Loucy (cell line): ENCODE data around the gene ROBO1.

ENCODE experiments used
- H2AFZ ChIP-seq: fragments of 200-600 bp; sonication (generic); 2 replicates; pipeline ENCODE4 v1.6.0; 2016; ENCODE audit warnings: antibody characterized with exemption, mild to moderate bottlenecking, low read length, moderate library complexity
- H3F3A ChIP-seq: fragments of 200-600 bp; 2 replicates; pipeline ENCODE4 v1.6.0; 2016; ENCODE audit warnings: antibody characterized with exemption, low read depth, mild to moderate bottlenecking
- H3K27me3 ChIP-seq: fragments of 200-600 bp; sonication (generic); 2 replicates; pipeline ENCODE4 v1.6.1; 2014; ENCODE audit warnings: low read length, mild to moderate bottlenecking; ENCODE audit not compliant: insufficient read depth, poor library complexity, severe bottlenecking
- H3K36me3 ChIP-seq: fragments of 200-600 bp; sonication (generic); 2 replicates; pipeline ENCODE4 v1.6.1; 2016; ENCODE audit warnings: low read length; ENCODE audit not compliant: insufficient read depth
- H3K4me1 ChIP-seq: fragments of 200-600 bp; sonication (generic); 2 replicates; pipeline ENCODE4 v1.5.1; 2014; ENCODE audit warnings: low read length, mild to moderate bottlenecking; ENCODE audit not compliant: insufficient read depth, poor library complexity, severe bottlenecking
- H3K4me2 ChIP-seq: fragments of 200-600 bp; sonication (generic); 2 replicates; pipeline ENCODE4 v1.6.0; 2014; ENCODE audit warnings: antibody characterized with exemption, low read length, low read depth, mild to moderate bottlenecking; ENCODE audit not compliant: poor library complexity, severe bottlenecking
- H3K4me3 ChIP-seq: fragments of 200-600 bp; sonication (generic); 2 replicates; pipeline ENCODE4 v1.5.1; 2014; ENCODE audit warnings: low read length, mild to moderate bottlenecking, mixed read lengths; ENCODE audit not compliant: poor library complexity, severe bottlenecking
- H3K79me2 ChIP-seq: fragments of 200-600 bp; sonication (generic); 2 replicates; pipeline ENCODE4 v1.6.1; 2014; ENCODE audit warnings: low read length; ENCODE audit not compliant: insufficient read depth
- H3K9ac ChIP-seq: fragments of 200-600 bp; sonication (generic); 2 replicates; pipeline ENCODE4 v1.6.0; 2014; ENCODE audit warnings: mild to moderate bottlenecking, low read depth, low read length, moderate library complexity; ENCODE audit not compliant: poor library complexity, severe bottlenecking
- H3K9me2 ChIP-seq: fragments of 200-600 bp; sonication (generic); replicated peaks from 2 replicates; pipeline ENCODE4 v1.6.1; 2016; ENCODE audit warnings: low read depth, low read length, mixed read lengths
- H3K9me3 ChIP-seq: fragments of 200-600 bp; sonication (generic); 2 replicates; pipeline ENCODE4 v1.6.1; 2014; ENCODE audit warnings: mild to moderate bottlenecking, antibody characterized with exemption, low read length, low read depth; ENCODE audit not compliant: insufficient read depth
- H4K20me1 ChIP-seq: fragments of 200-600 bp; sonication (generic); 2 replicates; pipeline ENCODE4 v1.6.0; 2014; ENCODE audit warnings: antibody characterized with exemption, low read length, mild to moderate bottlenecking; ENCODE audit not compliant: insufficient read depth, poor library complexity, severe bottlenecking
- EZH2phosphoT487 ChIP-seq: fragments of 200-600 bp; IDR thresholded peaks from 2 replicates; pipeline ENCODE4 v1.6.1; 2018; ENCODE audit warnings: antibody characterized with exemption, mild to moderate bottlenecking, moderate library complexity, borderline replicate concordance
- TF ChIP-seq, protein P1 (sequence below): fragments of 200-600 bp; sonication (generic); conservative IDR thresholded peaks from 2 replicates; pipeline ENCODE4 v1.5.1; 2014; ENCODE audit warnings: mild to moderate bottlenecking, antibody characterized with exemption, low read length

ROBO1 gene

GRCh38 chr3:79250746-79251145, 517.1 kb downstream of the ROBO1 start:
- no peak overlapping the region for H3K4me2 ChIP-seq
- H3K4me1 ChIP-seq = no peaks in the 10 kb centered on the region
- no peak overlapping the region for H3K9ac ChIP-seq
- H3K27me3 ChIP-seq = no peaks in the 10 kb centered on the region
- H2AFZ ChIP-seq = no peak overlapping the region
- H3K9me2 ChIP-seq = no peaks in the 10 kb centered on the region
- no peak overlapping the region for H3K4me3 ChIP-seq
- no peak for TF ChIP-seq EZH2phosphoT487
- TF ChIP-seq, protein P1, sequence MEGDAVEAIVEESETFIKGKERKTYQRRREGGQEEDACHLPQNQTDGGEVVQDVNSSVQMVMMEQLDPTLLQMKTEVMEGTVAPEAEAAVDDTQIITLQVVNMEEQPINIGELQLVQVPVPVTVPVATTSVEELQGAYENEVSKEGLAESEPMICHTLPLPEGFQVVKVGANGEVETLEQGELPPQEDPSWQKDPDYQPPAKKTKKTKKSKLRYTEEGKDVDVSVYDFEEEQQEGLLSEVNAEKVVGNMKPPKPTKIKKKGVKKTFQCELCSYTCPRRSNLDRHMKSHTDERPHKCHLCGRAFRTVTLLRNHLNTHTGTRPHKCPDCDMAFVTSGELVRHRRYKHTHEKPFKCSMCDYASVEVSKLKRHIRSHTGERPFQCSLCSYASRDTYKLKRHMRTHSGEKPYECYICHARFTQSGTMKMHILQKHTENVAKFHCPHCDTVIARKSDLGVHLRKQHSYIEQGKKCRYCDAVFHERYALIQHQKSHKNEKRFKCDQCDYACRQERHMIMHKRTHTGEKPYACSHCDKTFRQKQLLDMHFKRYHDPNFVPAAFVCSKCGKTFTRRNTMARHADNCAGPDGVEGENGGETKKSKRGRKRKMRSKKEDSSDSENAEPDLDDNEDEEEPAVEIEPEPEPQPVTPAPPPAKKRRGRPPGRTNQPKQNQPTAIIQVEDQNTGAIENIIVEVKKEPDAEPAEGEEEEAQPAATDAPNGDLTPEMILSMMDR = no peak
- H4K20me1 ChIP-seq = no peaks in the 10 kb centered on the region
- H3F3A ChIP-seq = no peaks in the 10 kb centered on the region
- H3K36me3 ChIP-seq = no peaks in the 10 kb centered on the region
- no peaks in the 10 kb centered on the region for H3K79me2 ChIP-seq
- no peaks in the 10 kb centered on the region for H3K9me3 ChIP-seq

GRCh38 chr3:79249701-79250100, 518.1 kb downstream of the ROBO1 start:
- Histone ChIP-seq H3K9ac (no peak overlapping the region), H3K4me3 (no peak overlapping the region), H4K20me1 (no peaks in the 10 kb centered on the region), H3K4me1 (no peaks in the 10 kb centered on the region), H3F3A (no peaks in the 10 kb centered on the region), H3K4me2 (no peak overlapping the region), H3K9me3 (no peaks in the 10 kb centered on the region), H3K36me3 (no peaks in the 10 kb centered on the region), H3K9me2 (no peaks in the 10 kb centered on the region), H2AFZ (no peak overlapping the region), H3K27me3 (no peaks in the 10 kb centered on the region), H3K79me2 (no peaks in the 10 kb centered on the region)
- TF ChIP-seq, protein P1 = no peak
- TF ChIP-seq EZH2phosphoT487 = no peak

- Histone ChIP-seq H3K9me3 (no peaks in the 10 kb centered on the region), H3K9ac (no peak overlapping the region), H3K4me2 (no peak overlapping the region), H3K4me3 (no peak overlapping the region), H3K4me1 (no peaks in the 10 kb centered on the region), H4K20me1 (no peaks in the 10 kb centered on the region), H3K36me3 (no peaks in the 10 kb centered on the region), H3K9me2 (no peaks in the 10 kb centered on the region), H3F3A (no peaks in the 10 kb centered on the region), H3K27me3 (no peaks in the 10 kb centered on the region), H2AFZ (no peak overlapping the region), H3K79me2 (no peaks in the 10 kb centered on the region)
- TF ChIP-seq, protein P1 = no peak
- TF ChIP-seq EZH2phosphoT487 = no peak
These were observed 520.1 kb downstream of the ROBO1 start for GRCh38 chr3:79247725-79248043.
